Nephron (organoid): ENCODE results near the gene UBA1.

Source experiments
- H3K27ac Mint-ChIP-seq, 3 experiments: 2 replicates each; pipeline ENCODE4 v1.8.0; 2020; ENCODE audit warnings: mixed read lengths in 3 of 3, mild to moderate bottlenecking in 2 of 3, moderate library complexity in 1 of 3
- H3K27me3 Mint-ChIP-seq: 2 replicates; pipeline ENCODE4 v1.8.0; 2021; ENCODE audit warnings: low read depth, mild to moderate bottlenecking, moderate library complexity, mixed read lengths
- H3K36me3 Mint-ChIP-seq: 2 replicates; pipeline ENCODE4 v1.8.0; 2020; ENCODE audit warnings: low read depth, mixed read lengths
- H3K4me1 Mint-ChIP-seq: 2 replicates; pipeline ENCODE4 v1.8.0; 2020; ENCODE audit warnings: mixed read lengths
- H3K4me3 Mint-ChIP-seq, 3 experiments: 2 replicates each; pipeline ENCODE4 v1.8.0; 2020; ENCODE audit warnings: mild to moderate bottlenecking in 3 of 3, mixed read lengths in 3 of 3, moderate library complexity in 2 of 3
- H3K9me3 Mint-ChIP-seq: 2 replicates; pipeline ENCODE4 v1.8.0; 2020; ENCODE audit warnings: mixed read lengths
- CTCF ChIP-seq, 3 experiments: fragments of 200-600 bp; sonication (generic); IDR thresholded peaks; one replicate each; pipeline ENCODE4 v1.5.0; 2021; ENCODE audit warnings: antibody characterized with exemption in 3 of 3; ENCODE audit not compliant: unreplicated experiment in 3 of 3

The UBA1 gene

GRCh38 chrX:47158131-47158530, 35.5 kb upstream of the UBA1 start:
- no peak overlapping the region for H3K4me3 Mint-ChIP-seq
- no peak overlapping the region for H3K27ac Mint-ChIP-seq
- H3K4me1 Mint-ChIP-seq: no peaks in the 10 kb centered on the region
- H3K9me3 Mint-ChIP-seq: peaks cover 18% of the 10 kb centered on the region
- no peaks in the 10 kb centered on the region for H3K27me3 Mint-ChIP-seq
- H3K36me3 Mint-ChIP-seq: peaks cover 74% of the 10 kb centered on the region
- TF ChIP-seq CTCF (IDR thresholded peaks at IDR 0.05; ENCODE audit: unreplicated experiment in 3 of 3): no peak

- peaks cover 71% of the 10 kb centered on the region for H3K36me3 Mint-ChIP-seq
- H3K4me1 Mint-ChIP-seq: no peaks in the 10 kb centered on the region
- peaks cover 18% of the 10 kb centered on the region for H3K9me3 Mint-ChIP-seq
- no peak for TF ChIP-seq CTCF (IDR thresholded peaks at IDR 0.05; ENCODE audit: unreplicated experiment in 3 of 3)
- H3K27me3 Mint-ChIP-seq: no peaks in the 10 kb centered on the region
- no peak overlapping the region for H3K27ac Mint-ChIP-seq
- no peak overlapping the region for H3K4me3 Mint-ChIP-seq
Observed at GRCh38 chrX:47158781-47159180, 34.8 kb upstream of the UBA1 start.

- TF ChIP-seq CTCF (IDR thresholded peaks at IDR 0.05; ENCODE audit: unreplicated experiment in 3 of 3): no peak
- Mint-ChIP-seq H3K4me3 (no peak overlapping the region), H3K27ac (no peak overlapping the region), H3K9me3 (peaks cover 25% of the 10 kb centered on the region), H3K36me3 (peaks cover 75% of the 10 kb centered on the region), H3K27me3 (no peaks in the 10 kb centered on the region), H3K4me1 (no peaks in the 10 kb centered on the region)
Observed at GRCh38 chrX:47160781-47161180, 32.8 kb upstream of the UBA1 start.

GRCh38 chrX:47162927-47163583, 30.6 kb upstream of the UBA1 start:
- no peaks in the 10 kb centered on the region for H3K4me1 Mint-ChIP-seq
- no peaks in the 10 kb centered on the region for H3K27me3 Mint-ChIP-seq
- TF ChIP-seq CTCF (IDR thresholded peaks at IDR 0.05; ENCODE audit: unreplicated experiment in 3 of 3): no peak
- H3K9me3 Mint-ChIP-seq: peaks cover 16% of the 10 kb centered on the region
- no peak overlapping the region for H3K27ac Mint-ChIP-seq
- peaks cover 52% of the 10 kb centered on the region for H3K36me3 Mint-ChIP-seq
- H3K4me3 Mint-ChIP-seq: no peak overlapping the region

GRCh38 chrX:47164420-47164819, 29.2 kb upstream of the UBA1 start:
- Mint-ChIP-seq H3K36me3 (peaks cover 53% of the 10 kb centered on the region), H3K27ac (no peak overlapping the region), H3K9me3 (peaks cover 19% of the 10 kb centered on the region), H3K4me3 (no peak overlapping the region), H3K27me3 (no peaks in the 10 kb centered on the region), H3K4me1 (no peaks in the 10 kb centered on the region)
- TF ChIP-seq CTCF (IDR thresholded peaks at IDR 0.05; ENCODE audit: unreplicated experiment in 3 of 3): no peak

- Mint-ChIP-seq H3K9me3 (peaks cover 12% of the 10 kb centered on the region), H3K27ac (no peak overlapping the region), H3K4me1 (no peaks in the 10 kb centered on the region), H3K36me3 (peaks cover 48% of the 10 kb centered on the region), H3K4me3 (no peak overlapping the region), H3K27me3 (no peaks in the 10 kb centered on the region)
- no peak for TF ChIP-seq CTCF (IDR thresholded peaks at IDR 0.05; ENCODE audit: unreplicated experiment in 3 of 3)
Observed at GRCh38 chrX:47166126-47166525, 27.5 kb upstream of the UBA1 start.
